HFF-Myc (cell line): Measurements from ENCODE around the gene DNAH10.
"Not testable (repeated sequence)": the region's sequence is repeated elsewhere in the genome, so short reads cannot be mapped to it uniquely, and the experiment has no call there.

Source experiments
- DNase-seq: peaks from one replicate; pipeline ENCODE4 v3.0.0-alpha.2; 2011; ENCODE audit warnings: low read depth; ENCODE audit errors: extremely low read depth
- H3K4me3 ChIP-seq: replicated peaks from 2 replicates; pipeline ENCODE4 v1.5.1; 2011; ENCODE audit warnings: low read depth, mild to moderate bottlenecking, control low read depth, low read length
- CTCF ChIP-seq: IDR thresholded peaks from 2 replicates; pipeline ENCODE4 v1.5.1; 2012; ENCODE audit warnings: mild to moderate bottlenecking, low read depth, low read length, control low read depth; ENCODE audit errors: missing control alignments

DNAH10 gene

GRCh38 chr12:123782997-123783792 lies 21.1 kb downstream of the DNAH10 start:
- TF ChIP-seq CTCF, result no peak
- no peak for DNase-seq
- no peak overlapping the region for H3K4me3 ChIP-seq

- no peak for TF ChIP-seq CTCF
- no peak overlapping the region for H3K4me3 ChIP-seq
- DNase-seq, result no peak
Measured at GRCh38 chr12:123787466-123787865, 25.4 kb downstream of the DNAH10 start.

GRCh38 chr12:123788541-123788940 lies 26.4 kb downstream of the DNAH10 start:
- TF ChIP-seq CTCF, result no peak
- H3K4me3 ChIP-seq, result no peak overlapping the region
- DNase-seq, result no peak

- not testable (repeated sequence) for DNase-seq, H3K4me3 ChIP-seq
Measured at GRCh38 chr12:123789422-123789821, 27.3 kb downstream of the DNAH10 start.

- no peak for TF ChIP-seq CTCF
- DNase-seq, result no peak
- no peak overlapping the region for H3K4me3 ChIP-seq
Measured at GRCh38 chr12:123790905-123791467, 28.9 kb downstream of the DNAH10 start.

GRCh38 chr12:123794027-123794426 lies 31.9 kb downstream of the DNAH10 start:
- H3K4me3 ChIP-seq, result no peak overlapping the region
- TF ChIP-seq CTCF, result no peak
- DNase-seq, result no peak

GRCh38 chr12:123798518-123798917 lies 36.4 kb downstream of the DNAH10 start:
- TF ChIP-seq CTCF, result no peak
- H3K4me3 ChIP-seq, result no peak overlapping the region
- DNase-seq, result no peak
